HG02642 (cell line): ENCODE data around the gene MNS1.
"Not testable (repeated sequence)": the region's sequence is repeated elsewhere in the genome, so short reads cannot be mapped to it uniquely, and the experiment has no call there.

ENCODE experiments used
- ATAC-seq: cut with Tn5 transposase; IDR thresholded peaks from one replicate; pipeline ENCODE4 v1.9.1; 2021; ENCODE audit warnings: mild to moderate bottlenecking; ENCODE audit not compliant: unreplicated experiment, poor library complexity

The MNS1 gene, protein sequence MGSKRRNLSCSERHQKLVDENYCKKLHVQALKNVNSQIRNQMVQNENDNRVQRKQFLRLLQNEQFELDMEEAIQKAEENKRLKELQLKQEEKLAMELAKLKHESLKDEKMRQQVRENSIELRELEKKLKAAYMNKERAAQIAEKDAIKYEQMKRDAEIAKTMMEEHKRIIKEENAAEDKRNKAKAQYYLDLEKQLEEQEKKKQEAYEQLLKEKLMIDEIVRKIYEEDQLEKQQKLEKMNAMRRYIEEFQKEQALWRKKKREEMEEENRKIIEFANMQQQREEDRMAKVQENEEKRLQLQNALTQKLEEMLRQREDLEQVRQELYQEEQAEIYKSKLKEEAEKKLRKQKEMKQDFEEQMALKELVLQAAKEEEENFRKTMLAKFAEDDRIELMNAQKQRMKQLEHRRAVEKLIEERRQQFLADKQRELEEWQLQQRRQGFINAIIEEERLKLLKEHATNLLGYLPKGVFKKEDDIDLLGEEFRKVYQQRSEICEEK

DNA sequence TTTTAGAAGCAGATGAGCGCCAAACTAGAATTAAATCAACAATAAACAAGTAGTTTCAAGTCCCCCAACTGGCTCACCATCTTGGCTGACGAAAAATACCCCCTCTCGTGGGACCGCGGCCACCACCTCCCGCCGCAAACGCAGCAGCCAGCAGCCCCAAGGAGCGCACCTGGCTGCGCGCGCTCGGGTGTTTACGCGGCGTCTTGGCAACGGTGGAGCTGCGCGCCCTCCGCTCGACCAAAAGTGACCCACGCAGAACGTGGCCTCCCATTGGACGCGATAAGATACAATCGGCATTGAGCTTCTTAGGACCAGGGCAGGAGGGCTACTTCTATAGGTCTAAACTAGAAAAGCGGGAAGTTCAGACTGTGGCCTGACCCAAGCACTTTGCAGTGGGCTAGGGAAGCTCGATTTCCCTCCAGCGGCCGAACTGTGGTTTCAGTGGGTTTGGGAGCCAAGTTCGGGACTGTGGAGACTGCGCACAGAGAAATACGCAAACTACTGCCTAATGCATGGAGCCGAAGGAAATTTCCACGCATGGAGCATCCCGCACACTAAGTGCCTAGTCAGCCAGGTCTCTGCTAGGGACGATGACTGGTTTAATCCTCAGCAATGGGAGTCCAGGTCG, at the start of gene MNS1:
Gene MNS1 (minus strand): TSS at position 245 of the 628 bp plus-strand sequence. CDS start 165 bp downstream, at position 80.
- ATAC-seq = peak; percentile 99

DNA sequence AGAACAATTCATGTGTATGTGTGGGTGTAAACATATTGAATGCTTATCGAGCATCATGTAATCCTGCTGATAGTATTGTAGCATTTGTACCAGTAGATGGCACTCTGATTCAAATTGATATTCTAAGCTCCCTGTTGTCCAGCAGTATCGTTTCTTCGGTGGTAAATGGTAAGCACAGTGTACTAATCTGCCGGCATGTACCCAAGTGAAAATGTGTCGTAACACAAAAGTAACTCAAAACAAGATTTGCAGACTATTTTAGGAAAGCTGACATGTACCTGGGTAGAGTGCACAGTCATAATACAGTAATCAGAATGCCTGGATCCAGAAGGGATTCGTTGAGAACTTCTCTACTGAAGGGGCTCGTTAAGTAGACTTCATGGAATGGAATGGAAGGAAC, 31.7 kb upstream of the MNS1 start:
- ATAC-seq = peak; percentile 75

DNA sequence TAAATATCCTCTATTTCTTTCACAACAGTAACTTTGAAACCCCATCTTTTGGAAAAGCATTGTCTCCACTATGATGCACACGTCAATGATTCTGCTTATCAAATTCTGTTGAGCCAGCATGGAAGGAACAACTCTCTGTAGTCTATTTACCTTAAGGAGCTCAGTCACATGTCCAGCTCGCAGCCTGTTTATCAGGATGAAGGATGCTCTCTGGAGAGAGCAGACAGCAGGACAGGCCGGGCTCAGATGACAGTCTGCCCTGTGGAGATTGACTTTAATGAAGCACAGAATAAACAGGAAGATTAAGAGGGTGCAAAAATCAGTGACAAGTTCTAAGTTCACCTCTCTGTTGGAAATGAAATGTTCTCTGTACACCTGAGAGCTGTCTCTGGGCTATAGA, 30.6 kb upstream of the MNS1 start:
- ATAC-seq = no peak

DNA sequence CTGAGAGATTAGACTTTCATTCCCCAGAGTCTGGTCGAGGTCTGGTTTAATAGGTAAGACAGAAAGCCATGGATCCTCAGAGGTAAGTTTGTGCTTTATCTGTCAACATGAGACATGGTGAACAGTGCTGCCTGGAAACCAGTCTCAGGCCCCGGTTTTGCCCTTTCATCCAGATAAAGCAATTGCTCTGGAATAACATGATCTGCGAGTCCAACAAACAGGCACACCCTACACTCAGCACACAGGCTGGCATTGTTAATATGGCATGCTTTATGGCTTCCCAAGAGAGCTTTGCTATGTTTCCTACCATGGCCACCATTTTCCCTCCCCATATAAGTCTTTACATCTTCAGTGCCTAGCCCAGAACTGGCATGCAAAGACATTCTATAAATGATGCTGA, 30.1 kb upstream of the MNS1 start:
- ATAC-seq = no peak

DNA sequence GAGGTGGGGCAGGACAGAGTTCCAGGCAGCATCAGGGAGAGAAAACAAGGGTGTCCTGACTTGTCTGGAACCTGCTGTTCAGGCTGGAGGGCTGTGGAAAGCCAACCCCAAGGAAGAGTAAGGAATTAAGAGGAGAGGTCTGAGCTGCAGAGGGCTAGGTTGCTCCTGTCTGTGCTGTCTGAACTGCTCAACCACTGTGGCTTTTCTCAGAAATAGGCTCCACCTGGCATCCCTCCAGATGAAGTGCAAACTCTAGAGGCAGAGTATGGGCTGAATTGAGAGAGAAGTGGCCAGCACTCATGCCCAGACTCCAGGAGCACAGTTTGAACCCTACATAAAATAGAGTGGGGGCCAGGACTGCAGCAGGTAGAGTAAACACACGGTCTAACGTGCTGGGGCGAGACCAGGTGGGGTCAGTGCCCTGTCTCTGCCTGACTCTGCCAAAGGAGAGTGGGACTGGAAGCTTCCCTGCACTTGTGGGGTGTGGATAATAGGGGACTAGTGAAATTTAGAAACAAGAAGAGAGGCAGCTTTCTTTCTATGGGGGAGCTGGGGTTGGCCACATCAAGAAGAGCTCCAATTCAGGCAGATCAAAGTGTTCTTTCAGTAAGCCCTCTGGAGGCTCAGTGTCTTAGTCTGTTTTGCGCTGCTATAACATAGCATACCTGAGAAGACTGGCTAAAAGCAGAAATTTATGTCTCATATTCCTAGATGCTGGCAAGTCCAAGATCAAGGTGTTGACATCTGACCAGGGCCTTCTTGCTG, 28.0 kb upstream of the MNS1 start:
- no peak for ATAC-seq

DNA sequence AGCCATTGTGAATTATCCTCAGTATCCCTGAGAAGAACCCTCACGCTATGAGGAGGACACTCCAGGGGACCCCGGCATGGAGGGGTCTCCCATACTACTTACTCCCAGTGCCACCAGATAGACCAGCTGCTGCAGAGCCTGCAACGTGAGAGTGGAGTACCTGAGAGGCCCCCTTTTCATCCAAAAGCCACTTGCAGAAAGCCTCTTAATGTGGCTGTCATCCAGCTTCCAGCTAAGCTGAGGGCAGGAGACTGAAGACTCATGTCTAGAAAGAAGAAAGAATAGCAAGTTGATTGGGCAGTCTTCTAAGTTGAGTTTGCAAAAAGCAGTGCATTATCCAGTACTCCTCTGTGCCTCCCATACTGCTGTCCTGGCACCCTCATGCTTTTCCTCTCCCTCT, 27.3 kb upstream of the MNS1 start:
- ATAC-seq = no peak

DNA sequence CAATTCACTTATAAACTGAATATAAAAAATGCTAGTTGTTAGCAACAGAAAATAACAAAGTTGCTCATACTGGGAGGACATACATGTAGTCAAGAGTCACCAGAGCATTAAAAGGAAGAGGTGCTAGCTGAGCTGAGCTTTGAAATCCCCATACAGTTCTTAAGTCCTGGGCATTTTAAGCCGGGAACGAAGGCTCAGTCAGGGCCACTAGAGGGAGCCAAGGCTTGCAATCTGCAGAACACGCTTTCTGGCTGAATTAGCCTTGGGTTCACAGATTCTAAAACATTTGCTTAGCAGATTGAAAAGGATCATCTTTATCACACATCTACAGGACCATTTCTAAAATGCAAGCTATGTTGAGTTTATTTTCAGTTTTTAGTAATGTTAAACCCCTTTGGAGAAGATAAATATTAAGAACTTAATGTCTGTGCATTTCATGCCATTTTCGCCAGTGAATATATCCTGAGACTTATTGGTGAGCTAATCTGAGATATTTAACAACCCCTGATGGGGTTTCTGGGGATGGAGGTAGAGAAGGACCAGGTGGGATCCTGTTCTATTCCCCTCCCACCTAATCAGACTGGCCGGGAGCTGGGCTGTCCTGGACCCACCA, 26.3 kb upstream of the MNS1 start:
- ATAC-seq = peak; percentile 66

DNA sequence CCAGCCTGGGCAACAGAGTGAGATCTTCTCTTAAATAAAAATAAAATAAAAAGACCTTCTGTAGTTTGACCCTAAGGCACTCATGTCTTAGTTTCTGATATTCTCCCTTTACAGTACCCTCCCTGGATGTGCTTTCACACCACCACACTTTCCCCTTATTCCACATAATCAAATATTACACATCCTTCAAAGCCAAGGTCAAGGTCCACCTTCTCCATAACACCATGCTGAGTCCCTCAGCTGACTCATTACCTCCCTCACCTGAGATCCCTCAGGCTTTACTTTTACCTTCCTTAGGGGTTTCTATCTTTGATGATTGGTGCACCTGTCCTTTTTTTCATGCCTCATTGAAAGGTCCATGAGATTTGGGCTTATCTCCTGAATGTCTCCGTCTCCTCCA, 25.5 kb upstream of the MNS1 start:
- no peak for ATAC-seq

DNA sequence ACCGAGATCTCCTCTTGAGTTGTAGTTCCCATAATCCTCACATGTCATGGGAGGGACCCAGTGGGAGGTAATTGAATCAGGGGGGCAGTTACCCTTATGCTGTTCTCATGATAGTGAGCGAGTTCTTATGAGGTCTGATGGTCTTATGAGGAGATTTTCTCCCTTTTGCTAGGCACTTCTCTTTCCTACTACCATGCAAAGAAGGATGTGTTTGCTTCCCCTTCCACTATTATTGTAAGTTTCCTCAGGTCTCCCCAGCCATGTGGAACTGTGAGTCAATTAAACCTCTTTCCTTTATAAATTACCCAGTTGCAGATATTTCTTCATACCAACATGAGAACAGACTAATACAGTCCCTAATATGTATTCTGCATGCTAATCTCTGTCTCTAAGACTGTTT, 21.3 kb upstream of the MNS1 start:
- ATAC-seq = not testable (repeated sequence)

DNA sequence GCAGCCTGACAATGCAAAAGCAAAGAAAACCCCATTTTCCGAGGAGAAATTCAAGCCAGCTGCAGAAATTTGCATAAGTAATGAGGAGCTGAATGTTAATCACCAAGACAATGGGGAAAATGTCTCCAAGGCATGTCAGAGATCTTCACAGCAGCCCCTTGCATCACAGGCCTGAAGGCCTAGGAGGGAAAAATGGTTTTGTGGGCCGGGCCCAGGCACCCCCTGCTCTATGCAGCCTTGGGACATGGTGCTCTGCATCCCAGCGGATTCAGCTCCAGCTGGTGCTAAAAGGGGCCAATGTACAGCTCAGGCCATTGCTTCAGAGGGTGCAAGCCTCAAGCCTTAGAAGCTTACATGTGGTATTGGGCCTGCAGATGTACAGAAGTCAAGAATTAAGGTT, 20.5 kb upstream of the MNS1 start:
- ATAC-seq = not testable (repeated sequence)

DNA sequence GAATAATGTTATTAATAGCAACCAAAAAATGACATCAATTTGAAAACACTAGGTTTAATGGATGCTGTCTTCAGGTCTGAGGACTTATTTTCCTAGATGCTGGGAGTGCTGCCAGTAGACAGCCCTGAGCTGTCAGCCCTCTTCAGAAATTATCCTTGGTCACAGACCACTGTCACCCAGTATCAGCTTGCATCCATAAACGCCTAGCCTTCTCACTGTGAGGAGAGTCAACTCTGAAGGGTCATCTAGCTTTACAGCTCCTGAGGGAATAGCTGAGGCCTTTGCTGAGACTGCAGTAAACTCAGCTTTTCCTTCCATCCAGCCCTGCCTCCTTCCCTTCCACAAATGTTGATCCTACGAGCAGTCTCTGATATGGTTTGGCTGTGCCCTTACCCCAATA, 19.4 kb upstream of the MNS1 start:
- ATAC-seq = no peak

DNA sequence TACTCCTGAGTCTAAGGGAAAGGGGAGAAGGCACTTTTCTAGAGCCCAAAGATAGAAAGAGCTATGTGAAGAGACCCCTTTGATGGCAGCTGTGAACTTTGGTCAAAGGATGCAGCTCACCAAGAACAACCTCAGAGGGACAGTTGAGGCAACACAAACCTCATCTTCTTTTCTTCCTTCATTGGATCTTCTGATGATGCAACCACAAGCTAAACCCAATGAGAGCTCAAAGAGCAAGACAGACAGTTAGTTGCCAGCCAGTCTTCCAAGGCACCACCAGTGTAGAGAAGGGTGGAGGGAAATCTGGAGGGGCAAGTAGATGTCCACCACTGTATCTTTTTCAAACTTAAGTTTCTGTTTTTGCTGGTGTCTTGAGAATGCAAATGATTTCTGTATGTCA, 10.4 kb upstream of the MNS1 start:
- ATAC-seq = no peak

DNA sequence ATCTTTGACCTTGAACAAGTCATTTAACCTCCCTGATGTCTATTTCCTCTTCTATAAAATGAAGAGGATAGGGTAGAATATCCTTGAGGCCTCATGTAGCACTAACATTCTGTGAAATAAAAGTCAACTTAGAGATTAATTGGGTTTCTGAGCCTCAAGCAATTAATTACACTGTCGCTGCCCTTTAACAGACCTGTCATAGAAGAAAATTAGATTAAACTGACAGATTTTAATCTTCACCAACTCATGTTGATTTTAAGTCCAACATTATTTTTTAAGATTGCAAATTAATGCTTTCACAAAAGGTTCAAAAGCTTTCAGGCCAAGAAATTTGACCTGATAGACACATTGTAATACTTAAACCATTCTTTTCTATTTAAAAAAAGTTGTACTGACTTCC, 8.1 kb upstream of the MNS1 start:
- ATAC-seq = no peak

DNA sequence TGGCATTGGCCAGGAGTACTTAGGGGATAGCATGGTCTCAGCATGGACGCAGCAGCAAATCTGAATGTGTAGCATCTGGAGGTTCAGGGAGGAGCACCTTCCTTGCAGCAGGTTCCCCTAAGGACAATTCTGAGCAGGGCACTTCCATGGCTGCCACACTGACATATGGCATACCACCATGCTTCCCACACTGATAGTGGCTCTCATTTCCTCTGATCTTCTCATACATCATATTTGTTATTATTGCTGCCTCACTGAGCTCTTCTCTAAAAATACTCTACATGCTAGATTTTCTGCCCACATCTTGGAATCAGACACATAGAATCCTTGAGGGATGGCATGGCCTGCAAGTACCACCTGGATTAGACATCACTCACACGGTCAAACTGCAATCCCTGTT, 7.3 kb upstream of the MNS1 start:
- no peak for ATAC-seq

DNA sequence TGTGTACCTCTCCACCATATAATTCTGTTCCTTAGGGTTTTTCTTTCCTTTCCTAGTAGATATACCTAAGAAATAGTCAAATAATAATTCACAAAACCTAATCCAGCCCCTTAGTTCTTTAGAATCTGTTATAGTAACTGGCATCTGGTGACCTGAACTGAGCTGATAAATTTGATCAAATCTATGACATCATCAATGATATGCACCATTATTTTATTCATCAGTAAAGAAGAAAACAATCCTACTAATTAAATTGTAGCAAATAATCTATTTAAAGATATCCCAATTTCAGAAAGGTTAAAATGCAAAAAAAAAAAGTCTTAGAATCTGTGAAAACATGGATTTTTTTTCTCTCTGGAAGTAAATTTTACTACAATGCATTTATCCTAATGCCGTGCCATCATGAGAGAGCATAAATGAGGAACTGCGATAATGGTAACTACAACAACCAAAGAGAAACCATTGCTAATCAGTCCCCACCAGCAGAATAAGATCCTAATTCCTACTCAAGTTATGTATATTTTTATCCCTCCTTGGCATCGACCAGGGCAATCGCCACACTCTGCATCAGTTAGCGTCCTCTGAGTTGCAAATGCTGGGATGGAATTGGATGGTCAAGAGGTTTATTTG, 6.6 kb upstream of the MNS1 start:
- ATAC-seq = no peak

DNA sequence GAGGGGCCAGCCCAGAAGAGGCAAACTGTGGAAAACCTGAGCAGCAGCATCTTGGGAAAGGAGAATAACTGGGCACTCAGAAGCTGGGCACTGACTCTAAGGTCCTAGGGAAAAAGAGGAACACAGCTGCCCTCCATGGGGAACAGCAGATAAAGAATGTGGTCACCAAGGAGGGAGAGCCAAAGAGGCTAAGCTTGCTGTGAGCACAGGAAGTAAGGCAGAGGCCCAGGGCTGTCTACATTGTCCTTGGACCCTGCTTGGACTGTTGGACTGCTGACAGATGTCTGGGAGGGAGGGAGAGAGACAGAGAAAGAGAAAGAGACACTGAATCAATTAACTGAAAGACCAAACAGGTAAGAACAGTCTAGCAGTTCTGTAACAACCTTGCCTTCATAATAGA, 4.5 kb upstream of the MNS1 start:
- ATAC-seq = no peak

DNA sequence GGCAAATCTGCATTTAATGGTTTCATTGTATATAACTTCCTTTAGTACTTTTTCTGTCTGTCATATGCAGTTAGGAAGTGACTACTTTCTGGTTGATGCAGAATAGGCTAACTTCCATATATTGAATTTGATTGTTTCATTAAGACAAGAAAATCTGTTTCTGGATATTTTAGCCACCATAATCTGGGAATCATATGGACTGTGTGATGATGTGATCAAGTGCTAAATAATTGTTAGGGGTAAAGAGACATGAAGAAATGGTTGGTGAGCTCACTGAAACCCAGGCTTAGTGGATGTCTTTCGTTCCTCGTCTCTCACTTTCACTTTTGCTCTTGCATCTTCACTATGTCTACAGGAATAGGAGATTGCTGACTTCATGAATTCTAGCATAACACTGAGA, 3.5 kb upstream of the MNS1 start:
- peak; percentile 51 for ATAC-seq

DNA sequence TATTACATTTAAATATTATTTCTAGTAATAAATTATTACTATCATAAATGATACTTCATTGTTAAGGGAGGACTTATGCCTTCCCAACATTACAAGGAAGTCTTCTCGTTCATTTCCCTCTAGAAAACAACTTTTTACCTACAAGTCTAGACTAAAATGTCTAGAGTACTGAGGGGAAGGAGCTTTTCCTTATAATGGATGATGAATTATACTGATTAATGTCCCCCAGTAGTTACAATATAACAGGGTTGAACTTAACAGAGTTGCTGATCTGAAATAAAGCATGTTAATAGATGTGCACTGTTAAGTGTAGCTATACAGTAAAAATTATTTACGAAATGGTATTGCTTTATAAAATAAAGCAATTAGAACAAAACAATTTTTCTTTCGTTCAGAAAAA, 2.7 kb upstream of the MNS1 start:
- ATAC-seq = no peak

DNA sequence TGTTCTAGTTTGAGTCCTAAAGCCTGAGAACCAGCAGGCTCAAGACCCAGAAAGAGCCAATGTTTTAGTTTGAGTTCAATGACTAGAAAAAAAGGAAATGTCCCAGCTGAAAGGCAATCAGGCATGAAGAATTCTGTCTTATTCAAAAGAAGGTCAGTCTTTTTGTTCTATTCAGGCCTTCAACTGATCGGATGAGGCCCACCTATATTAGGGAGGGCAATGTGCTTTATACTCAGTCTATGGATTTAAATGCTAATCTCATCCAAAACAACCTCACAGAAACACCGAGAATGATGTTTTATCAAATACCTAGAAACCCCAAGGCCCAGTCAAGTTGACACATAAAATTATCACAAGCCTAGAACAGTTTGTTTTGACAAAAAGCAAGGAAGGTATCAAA, 4.0 kb downstream of the MNS1 start:
- ATAC-seq = no peak

DNA sequence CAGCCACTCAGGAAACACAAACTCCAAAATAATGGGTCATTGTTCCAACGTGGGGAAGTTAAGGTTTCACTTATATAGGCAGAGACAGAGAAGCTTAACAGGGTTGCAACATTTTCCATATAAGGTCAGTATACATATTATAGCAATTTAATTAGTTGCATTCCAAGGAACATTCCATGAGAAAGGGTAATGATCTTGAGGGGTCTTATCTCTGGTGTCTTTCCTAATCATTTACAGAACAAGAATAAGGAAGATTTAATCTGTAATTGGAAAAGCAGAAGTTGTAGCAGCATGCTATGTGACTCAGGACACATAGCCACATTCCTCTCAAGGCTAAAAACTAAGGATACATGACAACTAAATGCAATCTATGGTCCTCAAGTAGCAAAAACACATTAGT, 4.9 kb downstream of the MNS1 start:
- ATAC-seq = no peak
